Left kidney (tissue), 1 donor: ENCODE results near the gene CCNE1. TPM values are rescaled to one million over a fixed set of nuclear protein-coding genes. Genes with fewer than 3 reads are reported as not detected.

Source experiments
- polyA plus RNA-seq: library from polyadenylated mRNA; unstranded; fragments of 120-200 nt; gene quantifications from one replicate; pipeline ENCODE4 v1.2.1, GENCODE V29; 2013; ENCODE audit not compliant: insufficient read length

CCNE1 gene
- polyA plus RNA-seq, 1 donor, result 10.8 TPM

Other genes with a start within 250 kb of the CCNE1 start
- 66.2 TPM for gene POP4, start 205.7 kb upstream of the CCNE1 start, polyA plus RNA-seq
- 1.2 TPM for gene PLEKHF1, start 146.5 kb upstream of the CCNE1 start, polyA plus RNA-seq
- 27.9 TPM for gene C19orf12, start 96.7 kb upstream of the CCNE1 start, polyA plus RNA-seq
- gene URI1, start 130.2 kb downstream of the CCNE1 start, polyA plus RNA-seq, result 115 TPM